KOPT-K1 (cell line): ENCODE measurements around the gene WDR41.

Experiments
- H3K27ac ChIP-seq: fragments of 200-600 bp; sonication (generic); 2 replicates; pipeline ENCODE4 v1.5.1; 2016; ENCODE audit warnings: antibody characterized with exemption, mild to moderate bottlenecking, low read depth, low read length; ENCODE audit not compliant: poor library complexity, severe bottlenecking
- H3K36me3 ChIP-seq: fragments of 200-600 bp; sonication (generic); 2 replicates; pipeline ENCODE4 v1.5.1; 2017; ENCODE audit warnings: antibody characterized with exemption, mild to moderate bottlenecking, low read length, moderate library complexity; ENCODE audit not compliant: insufficient read depth
- H3K9me3 ChIP-seq: fragments of 200-600 bp; sonication (generic); 2 replicates; pipeline ENCODE4 v1.5.1; 2017; ENCODE audit warnings: antibody characterized with exemption, low read length, mild to moderate bottlenecking; ENCODE audit not compliant: insufficient read depth, poor library complexity, severe bottlenecking

The WDR41 gene

DNA sequence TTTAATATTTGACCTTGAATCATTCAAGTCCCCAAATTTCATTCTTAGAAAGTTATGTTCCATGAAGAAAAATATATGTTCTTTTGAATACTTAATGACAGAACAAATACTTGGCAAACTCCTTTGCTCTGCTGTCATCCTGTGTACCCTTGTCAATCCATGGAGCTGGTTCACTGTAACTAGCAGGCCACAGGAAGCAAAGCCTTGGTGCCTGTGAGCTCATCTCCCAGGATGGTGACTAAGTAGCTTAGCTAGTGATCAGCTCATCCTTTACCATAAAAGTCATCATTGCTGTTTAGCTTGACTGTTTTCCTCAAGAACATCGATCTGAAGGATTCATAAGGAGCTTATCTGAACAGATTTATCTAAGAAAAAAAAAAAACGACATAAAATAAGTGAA is 65.4 kb downstream of the WDR41 start:
- H3K9me3 ChIP-seq = no peaks in the 10 kb centered on the region
- no peak overlapping the region for H3K27ac ChIP-seq
- peaks cover 32% of the 10 kb centered on the region for H3K36me3 ChIP-seq

DNA sequence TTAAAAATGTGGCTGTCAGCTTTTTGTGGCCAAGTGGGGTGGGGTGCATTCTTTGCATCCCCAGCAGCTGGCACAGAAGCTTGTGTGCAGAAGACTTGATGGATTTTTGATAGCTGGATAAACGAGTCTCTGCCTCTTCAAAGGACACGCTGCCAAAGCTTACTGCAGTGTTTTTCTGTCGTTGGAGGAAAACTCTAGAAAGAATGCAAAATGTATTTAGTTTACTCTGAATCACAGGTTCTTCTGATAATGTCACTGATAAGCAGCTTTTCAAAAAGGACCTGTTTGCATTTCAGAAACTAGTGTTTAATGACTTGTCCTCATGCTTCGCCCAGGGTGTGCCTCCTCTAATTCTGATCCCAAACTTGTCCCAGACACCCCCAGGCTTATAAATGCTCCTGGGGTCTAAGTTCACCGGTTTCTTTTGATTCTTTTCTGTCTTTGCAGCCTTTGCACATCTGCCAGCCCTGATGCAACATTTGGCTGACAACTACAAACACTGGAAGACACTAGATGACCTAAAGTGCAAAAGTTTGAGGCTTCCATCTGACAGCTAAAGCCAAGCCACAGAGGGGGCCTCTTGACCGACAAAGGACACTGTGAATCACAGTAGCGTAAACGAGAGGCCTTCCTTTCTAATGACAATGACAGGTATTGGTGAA is 66.0 kb downstream of the WDR41 start:
- H3K9me3 ChIP-seq = no peaks in the 10 kb centered on the region
- peaks cover 28% of the 10 kb centered on the region for H3K36me3 ChIP-seq
- no peak overlapping the region for H3K27ac ChIP-seq

DNA sequence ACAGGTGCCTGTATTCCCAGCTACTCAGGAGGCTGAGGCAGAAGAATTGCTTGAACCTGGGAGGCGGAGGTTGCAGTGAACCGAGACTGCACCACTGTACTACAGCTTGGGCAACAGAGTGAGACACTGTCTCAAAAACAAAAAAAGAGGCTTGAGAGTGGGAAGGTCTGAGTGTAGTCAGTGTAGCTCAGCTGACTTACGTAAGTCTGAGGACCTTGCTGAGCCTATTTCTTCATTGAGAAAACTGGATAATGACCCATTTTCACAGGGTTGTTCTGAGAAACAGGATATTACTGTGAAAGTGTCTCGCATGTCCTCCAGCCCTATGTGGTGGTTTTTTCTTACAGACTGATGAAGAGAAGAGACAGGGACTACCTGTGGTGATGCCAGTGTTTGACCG is 66.7 kb downstream of the WDR41 start:
- H3K36me3 ChIP-seq = peaks cover 23% of the 10 kb centered on the region
- H3K9me3 ChIP-seq = no peaks in the 10 kb centered on the region
- no peak overlapping the region for H3K27ac ChIP-seq

DNA sequence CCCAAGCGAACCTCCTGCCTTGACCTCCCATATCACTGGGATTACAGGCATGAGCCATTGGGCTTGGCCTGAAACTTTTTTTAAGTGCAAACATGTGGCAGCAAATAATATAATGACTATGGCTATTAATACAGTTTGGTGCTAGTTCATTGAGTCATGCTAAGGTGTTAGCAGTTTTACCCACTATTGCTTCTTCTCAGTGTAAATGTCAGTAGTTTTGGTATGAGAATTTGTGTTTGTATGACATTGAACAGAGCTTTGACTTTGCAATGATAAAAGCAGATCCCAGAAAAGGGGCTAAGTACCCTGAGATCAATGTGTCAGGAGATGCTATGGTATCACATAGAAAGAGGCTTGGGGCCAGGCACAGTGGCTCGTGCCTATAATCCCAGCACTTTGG is 67.2 kb downstream of the WDR41 start:
- H3K9me3 ChIP-seq = no peaks in the 10 kb centered on the region
- peaks cover 23% of the 10 kb centered on the region for H3K36me3 ChIP-seq
- H3K27ac ChIP-seq = no peak overlapping the region

DNA sequence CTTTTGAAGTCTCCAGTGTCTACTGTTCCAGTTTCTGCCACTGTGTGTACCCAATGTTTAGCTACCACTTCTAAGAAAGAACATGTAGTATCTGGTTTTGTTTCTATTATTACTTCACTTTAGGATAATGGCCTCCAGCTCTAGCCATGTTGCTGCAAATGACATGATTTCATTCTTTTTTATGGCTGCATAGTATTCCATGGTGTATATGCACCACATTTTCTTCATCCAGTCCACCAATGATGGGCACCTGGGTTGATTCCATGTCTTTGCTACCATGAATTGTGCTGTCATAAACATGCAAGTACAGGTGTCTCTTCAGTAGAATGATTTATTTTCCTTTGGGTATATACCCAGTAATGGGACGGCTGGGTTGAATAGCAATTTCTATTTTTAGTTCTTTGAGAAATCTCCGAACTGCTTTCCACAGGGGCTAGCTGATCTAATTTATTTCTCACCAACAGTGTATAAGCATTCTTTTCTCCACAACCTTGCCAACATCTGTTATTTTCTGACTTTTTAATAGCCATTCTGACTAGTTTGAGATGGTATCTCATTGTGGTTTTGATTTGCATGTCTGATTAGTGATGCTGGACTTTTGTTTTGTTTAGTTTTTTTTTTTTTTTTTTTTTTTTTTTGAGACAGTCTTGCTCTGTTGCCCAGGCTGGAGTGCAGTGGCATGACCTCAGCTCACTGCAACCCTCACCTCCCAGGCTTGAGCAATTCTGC is 68.9 kb downstream of the WDR41 start:
- H3K27ac ChIP-seq = no peak overlapping the region
- H3K36me3 ChIP-seq = peaks cover 16% of the 10 kb centered on the region; the same call in 1 of the 2 replicates
- H3K9me3 ChIP-seq = no peaks in the 10 kb centered on the region

DNA sequence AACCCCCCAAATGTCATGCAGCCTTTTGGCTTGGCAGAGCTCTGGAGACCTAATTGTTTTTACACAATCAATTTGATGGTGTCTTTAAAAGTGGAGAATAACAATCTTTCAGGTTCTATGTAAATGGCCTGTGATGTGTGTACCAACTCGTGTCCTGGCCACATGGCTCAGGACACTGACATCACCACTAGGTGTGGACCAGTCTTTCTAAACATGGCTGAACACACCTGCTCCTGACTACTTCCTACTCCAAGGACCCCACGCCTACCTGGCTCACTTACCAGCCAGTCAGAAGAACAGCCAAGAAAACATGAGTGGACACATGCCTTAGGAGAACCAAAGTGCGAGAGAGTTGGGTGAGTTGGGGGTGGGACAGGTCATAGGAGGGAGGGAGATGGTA is 71.2 kb downstream of the WDR41 start:
- no peak overlapping the region for H3K27ac ChIP-seq
- no peaks in the 10 kb centered on the region for H3K9me3 ChIP-seq
- H3K36me3 ChIP-seq = peaks cover 11% of the 10 kb centered on the region; the same call in 1 of the 2 replicates

DNA sequence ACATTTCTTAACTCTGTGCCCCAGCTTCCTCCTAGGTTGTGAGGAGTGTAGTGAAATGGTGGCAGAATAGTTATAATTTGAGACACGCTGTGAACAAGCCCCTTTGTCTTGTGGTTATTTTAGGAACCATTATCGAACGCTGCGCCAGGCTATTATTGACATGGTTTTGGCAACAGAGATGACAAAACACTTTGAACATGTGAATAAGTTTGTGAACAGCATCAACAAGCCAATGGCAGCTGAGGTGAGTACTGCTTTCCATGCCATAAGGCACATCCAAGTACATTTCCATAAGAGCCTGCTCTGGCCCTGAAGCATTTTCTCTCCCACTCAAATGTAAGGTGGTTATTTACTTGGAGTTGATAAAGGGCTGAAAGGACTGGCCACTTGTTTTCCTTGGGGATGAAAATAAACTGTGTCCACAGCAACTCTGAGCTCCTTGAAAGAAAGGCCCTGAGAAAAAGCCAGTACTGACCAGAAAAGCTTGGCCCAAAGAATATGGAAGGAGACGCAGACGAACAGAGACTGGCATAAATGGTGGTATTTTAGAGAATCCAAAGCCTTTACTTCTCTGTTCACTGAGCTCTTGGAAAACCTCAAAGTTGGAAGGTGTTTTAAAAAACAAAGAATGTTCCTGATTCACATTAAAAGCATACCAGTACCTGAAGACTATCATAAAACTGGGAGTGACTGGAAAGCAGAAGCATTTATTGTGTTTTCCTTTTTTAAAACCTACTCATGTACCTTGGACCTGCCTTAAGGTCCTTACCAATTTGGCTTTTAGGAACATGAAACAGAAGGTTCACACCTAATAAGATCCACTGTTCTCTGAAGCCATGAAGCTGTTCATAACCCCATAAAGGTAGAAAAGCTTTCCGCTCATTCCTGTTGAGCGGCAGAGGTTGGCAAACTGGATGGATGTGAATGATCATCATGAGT is 72.2 kb downstream of the WDR41 start:
- Histone ChIP-seq H3K9me3 (no peaks in the 10 kb centered on the region), H3K36me3 (peaks cover under 1% of the 10 kb centered on the region; the same call in 1 of the 2 replicates), H3K27ac (no peak overlapping the region)

DNA sequence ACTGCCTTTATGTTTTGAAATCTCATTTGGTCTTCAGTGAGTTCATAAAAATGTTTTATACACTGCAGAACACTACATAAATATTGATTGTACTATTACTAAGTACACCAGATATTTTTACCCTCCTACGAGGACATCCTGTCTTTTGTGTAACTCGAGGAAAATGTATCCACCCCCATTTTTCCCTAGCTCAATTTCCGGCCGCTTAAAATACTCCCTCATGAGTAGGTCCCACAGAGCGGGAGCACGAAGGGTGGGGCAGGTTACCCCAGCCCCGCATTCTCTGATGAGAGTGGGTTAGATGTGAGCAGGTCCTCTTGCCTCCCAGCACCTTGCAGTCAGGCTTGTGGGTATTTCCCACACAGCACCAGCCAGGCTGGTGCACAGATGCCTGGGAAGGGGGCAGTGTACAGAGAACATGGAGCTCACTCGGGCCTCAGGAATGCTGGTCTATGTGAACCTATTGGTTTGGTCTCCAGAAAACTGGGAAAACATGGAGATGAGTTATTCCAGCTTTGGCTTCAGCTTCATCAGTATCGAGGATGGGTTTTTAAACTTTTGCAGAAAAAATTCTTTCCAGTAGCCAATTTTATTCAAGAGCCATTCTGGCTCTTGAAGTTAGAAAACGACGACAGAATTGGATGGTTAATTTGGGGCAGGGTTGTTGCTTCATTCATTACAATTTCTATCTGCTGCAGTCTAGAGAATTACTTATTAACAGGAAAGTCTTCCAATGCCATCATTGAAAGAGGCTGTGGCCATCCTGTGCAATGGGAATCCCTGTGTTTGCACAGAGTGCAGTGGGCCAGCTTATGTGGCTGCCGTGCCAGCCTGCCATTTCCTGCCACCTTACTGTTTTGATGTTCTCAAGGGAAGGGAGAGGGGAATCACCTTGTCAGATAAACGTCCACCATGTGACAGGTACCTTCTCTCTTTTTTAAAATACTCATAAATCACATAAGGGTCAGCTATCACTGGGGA is 73.2 kb downstream of the WDR41 start:
- Histone ChIP-seq H3K9me3 (no peaks in the 10 kb centered on the region), H3K27ac (no peak overlapping the region), H3K36me3 (no peaks in the 10 kb centered on the region)

DNA sequence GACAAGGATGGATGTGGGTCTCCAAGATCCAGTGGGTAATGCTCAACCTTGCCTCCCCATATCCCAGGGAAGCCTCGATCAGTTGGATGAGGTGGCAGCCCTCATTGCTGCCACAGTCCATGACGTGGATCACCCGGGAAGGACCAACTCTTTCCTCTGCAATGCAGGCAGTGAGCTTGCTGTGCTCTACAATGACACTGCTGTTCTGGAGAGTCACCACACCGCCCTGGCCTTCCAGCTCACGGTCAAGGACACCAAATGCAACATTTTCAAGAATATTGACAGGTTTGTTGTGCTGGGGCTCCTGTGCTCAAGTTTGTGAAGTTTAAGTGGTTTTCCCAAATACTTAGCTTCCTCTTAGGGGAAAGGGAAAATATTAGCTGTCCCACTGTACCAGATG is 74.0 kb downstream of the WDR41 start:
- Histone ChIP-seq H3K36me3 (no peaks in the 10 kb centered on the region), H3K9me3 (no peaks in the 10 kb centered on the region), H3K27ac (no peak overlapping the region)

DNA sequence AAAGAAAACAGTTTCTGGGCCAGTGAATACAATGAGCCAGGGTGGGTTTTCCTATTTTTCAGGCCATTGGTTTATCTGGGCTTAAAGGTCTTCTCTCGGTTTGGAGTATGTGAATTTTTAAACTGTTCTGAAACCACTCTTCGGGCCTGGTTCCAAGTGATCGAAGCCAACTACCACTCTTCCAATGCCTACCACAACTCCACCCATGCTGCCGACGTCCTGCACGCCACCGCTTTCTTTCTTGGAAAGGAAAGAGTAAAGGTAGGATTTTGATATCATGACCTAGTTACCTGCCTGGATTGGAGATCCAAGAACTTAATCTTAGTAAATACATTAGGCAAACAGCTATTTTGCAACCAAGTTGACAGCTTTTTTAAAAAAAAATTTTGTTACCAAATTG is 79.1 kb downstream of the WDR41 start:
- Histone ChIP-seq H3K36me3 (no peaks in the 10 kb centered on the region), H3K9me3 (no peaks in the 10 kb centered on the region), H3K27ac (no peak overlapping the region)

DNA sequence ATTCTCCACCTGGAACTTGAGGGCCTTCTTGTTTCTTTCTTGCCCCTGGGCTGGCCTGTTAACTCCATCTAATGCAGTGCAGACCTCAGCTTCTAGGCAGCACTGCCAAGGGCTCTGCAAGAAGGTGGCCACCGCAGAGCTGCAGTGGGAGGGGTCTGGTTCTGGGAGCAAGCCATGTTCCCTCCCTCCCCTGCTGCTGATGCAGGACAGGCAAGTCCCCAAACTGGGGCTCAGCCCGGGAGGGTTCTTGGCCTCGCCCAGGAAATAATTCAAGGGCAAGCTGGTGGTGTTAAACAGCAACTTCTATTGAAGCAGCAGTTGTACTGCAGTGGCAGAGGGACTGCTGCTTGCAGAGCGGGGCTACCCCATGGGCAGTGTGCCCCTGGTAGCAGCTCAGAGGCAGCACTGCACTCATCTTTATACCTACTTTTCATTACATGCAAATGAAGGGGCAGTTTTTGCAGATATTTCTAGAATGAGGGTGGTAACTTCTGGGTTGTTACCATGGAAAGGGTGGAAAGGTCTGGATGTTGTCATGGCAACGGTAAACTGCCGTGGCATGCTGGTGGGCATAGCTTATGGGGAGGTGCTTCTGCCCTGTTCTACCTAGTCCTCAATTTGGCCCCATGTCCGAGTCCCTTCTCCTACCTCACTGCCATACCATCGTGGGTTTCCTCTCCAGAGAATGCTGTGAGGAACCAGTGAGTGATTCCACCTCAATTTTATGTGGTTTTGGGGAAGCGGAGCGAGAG is 82.1 kb downstream of the WDR41 start:
- Histone ChIP-seq H3K9me3 (no peaks in the 10 kb centered on the region), H3K36me3 (no peaks in the 10 kb centered on the region), H3K27ac (no peak overlapping the region)

DNA sequence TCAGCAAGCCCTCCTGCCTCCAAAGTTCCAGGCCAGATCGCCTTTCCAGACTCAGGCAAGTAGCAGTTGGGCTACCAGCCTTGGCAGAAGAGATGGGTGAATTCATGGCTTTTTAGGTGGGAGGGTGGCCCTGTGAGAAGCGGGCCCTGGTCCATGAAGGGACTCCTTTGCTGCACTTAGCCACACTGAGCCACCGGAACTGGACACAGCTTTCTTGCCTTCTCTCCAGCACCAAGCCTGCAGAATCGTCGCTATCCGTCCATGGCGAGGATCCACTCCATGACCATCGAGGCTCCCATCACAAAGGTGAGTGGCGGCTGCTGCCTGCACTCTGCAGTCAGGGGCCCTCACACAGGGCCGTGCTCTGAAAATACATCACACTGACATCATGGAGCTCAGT is 85.0 kb downstream of the WDR41 start:
- H3K9me3 ChIP-seq = no peaks in the 10 kb centered on the region
- H3K36me3 ChIP-seq = no peaks in the 10 kb centered on the region
- no peak overlapping the region for H3K27ac ChIP-seq

DNA sequence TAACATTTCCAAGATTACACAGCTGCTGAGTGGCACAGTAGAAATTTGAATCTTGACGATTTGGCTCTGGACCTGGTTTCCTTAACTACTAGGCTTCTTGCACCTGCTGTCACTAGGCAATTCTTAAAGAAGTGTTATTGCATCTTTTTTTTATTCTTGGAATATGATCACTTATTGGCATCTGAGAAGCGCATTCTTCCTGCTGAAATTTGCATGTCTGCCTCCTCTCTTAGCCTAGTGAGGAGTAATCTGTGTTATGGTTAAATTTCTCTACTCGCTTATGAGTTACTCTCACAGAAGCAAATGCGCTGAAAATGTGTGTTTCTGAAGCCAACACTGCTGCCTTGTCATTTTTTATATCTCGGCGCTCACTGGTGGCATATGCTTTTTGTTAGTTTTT is 89.3 kb downstream of the WDR41 start:
- Histone ChIP-seq H3K36me3 (no peaks in the 10 kb centered on the region), H3K27ac (no peak overlapping the region), H3K9me3 (no peaks in the 10 kb centered on the region)

DNA sequence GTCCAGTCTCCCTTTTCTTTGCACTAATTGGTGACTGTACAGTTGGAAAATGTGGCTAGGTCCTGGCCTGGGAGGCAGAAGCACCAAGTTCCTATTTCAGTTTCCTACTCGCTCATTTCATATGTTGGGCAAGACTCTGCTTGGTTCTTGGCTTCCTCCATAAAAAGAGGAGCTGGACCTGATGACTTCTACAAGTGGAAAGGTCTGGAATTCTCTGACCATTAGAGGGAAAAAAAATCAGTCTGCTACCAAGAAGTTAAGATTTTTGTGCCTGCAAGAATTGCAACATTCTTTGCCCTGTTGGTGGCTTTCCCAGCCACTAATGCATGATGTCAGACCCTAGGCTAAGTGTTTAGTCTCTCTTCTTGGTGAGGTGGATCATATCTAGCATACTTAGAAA is 91.5 kb downstream of the WDR41 start:
- no peak overlapping the region for H3K27ac ChIP-seq
- H3K9me3 ChIP-seq = no peaks in the 10 kb centered on the region
- H3K36me3 ChIP-seq = no peaks in the 10 kb centered on the region
